Breast epithelium (tissue), 3 donors: Measurements from ENCODE around the gene PTCHD1.

Experiments used
- CTCF ChIP-seq, 3 donors: fragments of 450-650 bp; IDR thresholded peaks; one replicate each; pipeline ENCODE4 v1.5.1; 2016 to 2017; ENCODE audit warnings: antibody characterized with exemption in 3 of 3, mild to moderate bottlenecking in 3 of 3, moderate library complexity in 3 of 3
- POLR2AphosphoS5 ChIP-seq, 3 donors: sonication (generic); formaldehyde crosslinking; IDR thresholded peaks; one replicate each; pipeline ENCODE4 v1.6.1; 2017; ENCODE audit warnings: antibody characterized with exemption in 3 of 3

- TF ChIP-seq CTCF (IDR thresholded peaks at IDR 0.05) = no peak
- no peak for TF ChIP-seq POLR2AphosphoS5 (IDR thresholded peaks at IDR 0.05)
Measured at GRCh38 chrX:23435108-23435507, 100.5 kb downstream of the PTCHD1 start.
